Measurements from ENCODE around the gene SFTPA2. TPM values are rescaled to one million over a fixed set of nuclear protein-coding genes. Genes with fewer than 3 reads are reported as not detected.
"Not testable (repeated sequence)": the region's sequence is repeated elsewhere in the genome, so short reads cannot be mapped to it uniquely, and the experiment has no call there.

Gene SFTPA2
- total RNA-seq, 1 experiment from 2014 or later, result not detected

GRCh38 chr10:79583488-79584024 lies 23.3 kb upstream of the SFTPA2 start:
- H3K79me2 ChIP-seq (ENCODE audit: low read length), result no peaks in the 10 kb centered on the region
- ChIA-PET CTCF (no interaction called here), POLR2A (ENCODE audit: unreplicated experiment) (no interaction called here)
- no peaks in the 10 kb centered on the region for H3K4me1 ChIP-seq (ENCODE audit: insufficient read depth, low read length)
- no peaks in the 10 kb centered on the region for H3F3A ChIP-seq (ENCODE audit: low read length, unreplicated experiment)
- H3K36me3 ChIP-seq (ENCODE audit: low read depth, low read length), result no peaks in the 10 kb centered on the region
- H4K20me1 ChIP-seq (ENCODE audit: low read length), result no peaks in the 10 kb centered on the region
- no TSS peak for BruUV-seq (replicated peaks)
- no peak overlapping the region for H3K4me2 ChIP-seq (ENCODE audit: low read length)
- no peak for TF ChIP-seq EZH2 (IDR thresholded peaks at IDR 0.05; ENCODE audit: low read length, unreplicated experiment)
- no peak for TF ChIP-seq CTCF (conservative IDR thresholded peaks at IDR 0.05; ENCODE audit: low read depth, low read length)
- TF ChIP-seq EZH2phosphoT487 (IDR thresholded peaks at IDR 0.05; ENCODE audit: borderline replicate concordance, low read length), result no peak
- H3K4me3 ChIP-seq (ENCODE audit: low read length), result no peak overlapping the region
- no peak overlapping the region for H2AFZ ChIP-seq (ENCODE audit: low read length)
- no peak overlapping the region for H3K27ac ChIP-seq (ENCODE audit: low read length)
- H3K9ac ChIP-seq (ENCODE audit: low read length), result no peak overlapping the region
- H3K9me3 ChIP-seq (ENCODE audit: low read length), result no peaks in the 10 kb centered on the region
- no peak for DNase-seq
- intact Hi-C loops (cut with micrococcal nuclease), result no loop called here
- ATAC-seq, result no peak
- H3K27me3 ChIP-seq (ENCODE audit: low read length), result no peaks in the 10 kb centered on the region
- H3K9me2 ChIP-seq (replicated peaks; ENCODE audit: low read length), result no peaks in the 10 kb centered on the region

GRCh38 chr10:79582954-79583353 lies 22.7 kb upstream of the SFTPA2 start:
- H4K20me1 ChIP-seq (ENCODE audit: low read length); DNase-seq; intact Hi-C loops (cut with micrococcal nuclease); H3K9me3 ChIP-seq (ENCODE audit: low read length); POLR2A ChIA-PET (ENCODE audit: unreplicated experiment); H3K27me3 ChIP-seq (ENCODE audit: low read length); H3K9ac ChIP-seq (ENCODE audit: low read length); H3K4me2 ChIP-seq (ENCODE audit: low read length); H3K79me2 ChIP-seq (ENCODE audit: low read length); H3F3A ChIP-seq (ENCODE audit: low read length, unreplicated experiment); H3K4me1 ChIP-seq (ENCODE audit: insufficient read depth, low read length); CTCF ChIA-PET; H3K36me3 ChIP-seq (ENCODE audit: low read depth, low read length); H3K9me2 ChIP-seq (replicated peaks; ENCODE audit: low read length); H3K4me3 ChIP-seq (ENCODE audit: low read length); BruUV-seq (replicated peaks); H3K27ac ChIP-seq (ENCODE audit: low read length); ATAC-seq; H2AFZ ChIP-seq (ENCODE audit: low read length): not testable (repeated sequence)

GRCh38 chr10:79582096-79582495 lies 21.9 kb upstream of the SFTPA2 start:
- Histone ChIP-seq H3K36me3 (ENCODE audit: low read depth, low read length) (no peaks in the 10 kb centered on the region), H3K9me3 (ENCODE audit: low read length) (no peaks in the 10 kb centered on the region), H4K20me1 (ENCODE audit: low read length) (no peaks in the 10 kb centered on the region), H3K79me2 (ENCODE audit: low read length) (no peaks in the 10 kb centered on the region), H3K4me3 (ENCODE audit: low read length) (no peak overlapping the region), H3K4me2 (ENCODE audit: low read length) (no peak overlapping the region), H3K27ac (ENCODE audit: low read length) (no peak overlapping the region), H3F3A (ENCODE audit: low read length, unreplicated experiment) (no peaks in the 10 kb centered on the region), H3K4me1 (ENCODE audit: insufficient read depth, low read length) (no peaks in the 10 kb centered on the region), H3K9ac (ENCODE audit: low read length) (no peak overlapping the region), H2AFZ (ENCODE audit: low read length) (no peak overlapping the region), H3K27me3 (ENCODE audit: low read length) (no peaks in the 10 kb centered on the region), H3K9me2 (replicated peaks; ENCODE audit: low read length) (no peaks in the 10 kb centered on the region)
- ChIA-PET POLR2A (ENCODE audit: unreplicated experiment) (no interaction called here), CTCF (no interaction called here)
- BruUV-seq (replicated peaks), result no TSS peak
- intact Hi-C loops (cut with micrococcal nuclease), result no loop called here
- no peak for TF ChIP-seq CTCF (conservative IDR thresholded peaks at IDR 0.05; ENCODE audit: low read depth, low read length)
- TF ChIP-seq EZH2phosphoT487 (IDR thresholded peaks at IDR 0.05; ENCODE audit: borderline replicate concordance, low read length), result no peak
- no peak for TF ChIP-seq EZH2 (IDR thresholded peaks at IDR 0.05; ENCODE audit: low read length, unreplicated experiment)
- ATAC-seq (no peak), DNase-seq (no peak)
